ENCODE data around the gene XRCC1. TPM values are rescaled to one million over a fixed set of nuclear protein-coding genes. Genes with fewer than 3 reads are reported as not detected.

XRCC1 gene
- total RNA-seq, 2 donors from 2014 or later = 33.8 to 34.9 TPM

GRCh38 chr19:43495082-43495481 is 80.2 kb downstream of the XRCC1 start:
- Mint-ChIP-seq H3K27ac (no peak overlapping the region), H3K27me3 (no peaks in the 10 kb centered on the region), H3K36me3 (ENCODE audit: low read depth) (peaks cover 41% of the 10 kb centered on the region), H3K4me3 (no peak overlapping the region), H3K9me3 (no peaks in the 10 kb centered on the region), H3K4me1 (peaks cover 11% of the 10 kb centered on the region)
- ATAC-seq (replicated peaks) = no peak

Other genes starting within 250 kb of the XRCC1 start
- not detected for gene CD177, start 221.8 kb downstream of the XRCC1 start, total RNA-seq
- gene TEX101, start 160.6 kb downstream of the XRCC1 start, total RNA-seq = not detected
- 1 to 10 TPM; 1.0 to 3.0 TPM for gene LYPD3, start 109.9 kb downstream of the XRCC1 start, total RNA-seq
- gene PHLDB3, start 70.8 kb downstream of the XRCC1 start, total RNA-seq = 10 to 100 TPM; 16.7 to 25.5 TPM
- 10 to 100 TPM; 71.1 to 74.0 TPM for gene ETHE1, start 48.3 kb downstream of the XRCC1 start, total RNA-seq
- gene ZNF575, start 42.3 kb downstream of the XRCC1 start, total RNA-seq = 1 to 10 TPM in 1 of 2 donors, under 1 TPM in 1; 0.86 to 1.7 TPM
- gene PINLYP, start 274 bp upstream of the XRCC1 start, total RNA-seq = 1 to 10 TPM; 4.6 to 6.2 TPM
- 10 to 100 TPM; 18.3 to 22.1 TPM for gene IRGQ, start 20.6 kb upstream of the XRCC1 start, total RNA-seq
- 10 to 100 TPM; 17.8 to 23.3 TPM for gene ZNF576, start 21.1 kb upstream of the XRCC1 start, total RNA-seq
- gene SRRM5, start 36.6 kb upstream of the XRCC1 start, total RNA-seq = 1 to 10 TPM in 1 of 2 donors, under 1 TPM in 1; 0.74 to 1.4 TPM
- gene ZNF428, start 44.1 kb upstream of the XRCC1 start, total RNA-seq = 10 to 100 TPM; 12.9 to 27.6 TPM
- gene CADM4, start 64.3 kb upstream of the XRCC1 start, total RNA-seq = under 1 TPM; 0.22 to 0.61 TPM
- gene PLAUR, start 94.6 kb upstream of the XRCC1 start, total RNA-seq = 10 to 100 TPM; 11.2 to 52.5 TPM
- gene IRGC, start 140.5 kb upstream of the XRCC1 start, total RNA-seq = not detected
- 100 to 1,000 TPM in 1 of 2 donors, 10 to 100 TPM in 1; 70.4 to 109 TPM for gene SMG9, start 179.4 kb upstream of the XRCC1 start, total RNA-seq
- gene KCNN4, start 205.4 kb upstream of the XRCC1 start, total RNA-seq = 100 to 1,000 TPM; 116 to 385 TPM
- 1 to 10 TPM in 1 of 2 donors, under 1 TPM in 1; 0.73 to 6.6 TPM for gene LYPD5, start 226.9 kb upstream of the XRCC1 start, total RNA-seq

Data from activated T-helper 17 cell treated with anti-CD3 and anti-CD28 coated beads, Interleukin-2, amount 50 U/mL, for 72 hours (primary cell).